HG02973 (cell line): ENCODE measurements around the gene MME.
"Not testable (repeated sequence)": the region's sequence is repeated elsewhere in the genome, so short reads cannot be mapped to it uniquely, and the experiment has no call there.

Experiments
- ATAC-seq: cut with Tn5 transposase; IDR thresholded peaks from one replicate; pipeline ENCODE4 v1.9.1; 2021; ENCODE audit warnings: moderate library complexity; ENCODE audit not compliant: unreplicated experiment

The MME gene

GRCh38 chr3:155189478-155189877 lies 109.4 kb downstream of the MME start:
- no peak for ATAC-seq

- ATAC-seq: no peak
Observed at GRCh38 chr3:155190691-155191090, 110.6 kb downstream of the MME start.

GRCh38 chr3:155192957-155193746 lies 113.0 kb downstream of the MME start:
- no peak for ATAC-seq

GRCh38 chr3:155193868-155194267 lies 113.7 kb downstream of the MME start:
- no peak for ATAC-seq

- no peak for ATAC-seq
Observed at GRCh38 chr3:155194973-155195957, 115.1 kb downstream of the MME start.

- ATAC-seq: no peak
Observed at GRCh38 chr3:155196131-155197021, 116.3 kb downstream of the MME start.

GRCh38 chr3:155197786-155198185 lies 117.7 kb downstream of the MME start:
- no peak for ATAC-seq

GRCh38 chr3:155202626-155203025 lies 122.5 kb downstream of the MME start:
- ATAC-seq: no peak

- no peak for ATAC-seq
Observed at GRCh38 chr3:155204851-155205250, 124.7 kb downstream of the MME start.

GRCh38 chr3:155208183-155208800 lies 128.2 kb downstream of the MME start:
- no peak for ATAC-seq

- ATAC-seq: no peak
Observed at GRCh38 chr3:155210736-155211135, 130.6 kb downstream of the MME start.

- no peak for ATAC-seq
Observed at GRCh38 chr3:155211266-155211665, 131.1 kb downstream of the MME start.

- no peak for ATAC-seq
Observed at GRCh38 chr3:155211940-155212339, 131.8 kb downstream of the MME start.

- not testable (repeated sequence) for ATAC-seq
Observed at GRCh38 chr3:155216007-155216406, 135.9 kb downstream of the MME start.

GRCh38 chr3:155217591-155217990 lies 137.5 kb downstream of the MME start:
- no peak for ATAC-seq

GRCh38 chr3:155218462-155218861 lies 138.3 kb downstream of the MME start:
- no peak for ATAC-seq

- no peak for ATAC-seq
Observed at GRCh38 chr3:155219106-155219505, 139.0 kb downstream of the MME start.

GRCh38 chr3:155225417-155225816 lies 145.3 kb downstream of the MME start:
- no peak for ATAC-seq

- ATAC-seq: no peak
Observed at GRCh38 chr3:155227141-155227540, 147.0 kb downstream of the MME start.

- no peak for ATAC-seq
Observed at GRCh38 chr3:155228676-155229075, 148.6 kb downstream of the MME start.
